ENCODE data around the gene PROM1.

- no peak for TF ChIP-seq POLR2AphosphoS5 (IDR thresholded peaks at IDR 0.05)
- TF ChIP-seq CTCF (IDR thresholded peaks at IDR 0.05): no peak
These were observed 91.7 kb downstream of the PROM1 start for GRCh38 chr4:15992167-15992485.
